Activated T-helper 1 cell treated with Interleukin-2 at 50 U/mL for 16 hours (primary cell): Measurements from ENCODE around the gene FICD.

Experiments
- DNase-seq: peaks from one replicate; pipeline ENCODE4 v3.0.0-alpha.2; 2020; ENCODE audit warnings: low read depth

Gene FICD

GRCh38 chr12:108502922-108503321, 12.2 kb upstream of the FICD start:
- no peak for DNase-seq

- DNase-seq, result no peak
These were observed 9.9 kb upstream of the FICD start for GRCh38 chr12:108505129-108505528.

- DNase-seq, result no peak
These were observed 7.0 kb upstream of the FICD start for GRCh38 chr12:108507971-108508642.

- DNase-seq, result no peak
These were observed 5.3 kb upstream of the FICD start for GRCh38 chr12:108509806-108510205.

- no peak for DNase-seq
These were observed 4.2 kb upstream of the FICD start for GRCh38 chr12:108510836-108511235.

- peak; percentile 53 for DNase-seq
These were observed 3.2 kb upstream of the FICD start for GRCh38 chr12:108511633-108512540.

- no peak for DNase-seq
These were observed 557 bp upstream of the FICD start for GRCh38 chr12:108514468-108514972.

GRCh38 chr12:108515916-108516315, 839 bp downstream of the FICD start:
- DNase-seq, result no peak

GRCh38 chr12:108516511-108517275, 1.6 kb downstream of the FICD start:
- no peak for DNase-seq

- no peak for DNase-seq
These were observed 2.4 kb downstream of the FICD start for GRCh38 chr12:108517288-108518100.

- no peak for DNase-seq
These were observed 3.1 kb downstream of the FICD start for GRCh38 chr12:108518101-108518715.

GRCh38 chr12:108518716-108519496, 3.8 kb downstream of the FICD start:
- DNase-seq, result no peak

- no peak for DNase-seq
These were observed 4.5 kb downstream of the FICD start for GRCh38 chr12:108519558-108519957.

GRCh38 chr12:108523365-108523764, 8.3 kb downstream of the FICD start:
- no peak for DNase-seq

- DNase-seq, result no peak
These were observed 10.6 kb downstream of the FICD start for GRCh38 chr12:108525681-108526080.

- no peak for DNase-seq
These were observed 11.5 kb downstream of the FICD start for GRCh38 chr12:108526482-108527165.

GRCh38 chr12:108527166-108527496, 12.1 kb downstream of the FICD start:
- no peak for DNase-seq

GRCh38 chr12:108530161-108530560, 15.1 kb downstream of the FICD start:
- DNase-seq, result no peak

- DNase-seq, result no peak
These were observed 17.1 kb downstream of the FICD start for GRCh38 chr12:108531929-108532848.
